K562 (cell line): ENCODE measurements around the gene DNAJB6. TPM values are rescaled to one million over a fixed set of nuclear protein-coding genes. Genes with fewer than 3 reads are reported as not detected.

Experiments
- RBFOX2 ChIP-seq: fragments of 200-400 bp; formaldehyde crosslinking; IDR thresholded peaks from 2 replicates; pipeline ENCODE4 v1.6.1; 2017; ENCODE audit warnings: low read depth, mild to moderate bottlenecking, low read length, moderate library complexity
- SMARCA5 ChIP-seq: fragments of 450-650 bp; IDR thresholded peaks from 2 replicates; pipeline ENCODE4 v1.6.1; 2016
- U2AF2 ChIP-seq: fragments of 200-400 bp; formaldehyde crosslinking; optimal IDR thresholded peaks from 2 replicates; pipeline ENCODE3; 2017; ENCODE audit warnings: low read depth, mild to moderate bottlenecking, low read length
- polyA plus RNA-seq, 8 experiments: library from polyadenylated mRNA; depleted of rRNA in 4 of 8; stranded (reverse) in 5 of 8; unstranded in 3 of 8; fragments of >200 nt; fragmentation: Nextera tagmentation in 2 of 8; fragmentation: Illumina TruSeq in 1 of 8; extraction: Ambion mirVana in 2 of 8; extraction: Trizol in 1 of 8; gene quantifications; 2 replicates each; pipeline versions ENCODE4 v1.2.1 to v1.2.3, GENCODE V29; 2011 to 2014; ENCODE audit warnings: inconsistent platforms in 1 of 8, missing spikeins in 1 of 8
- total RNA-seq, 7 experiments: library from RNA; depleted of rRNA in 6 of 7; stranded (reverse); fragments of >200 nt in 6 of 7; fragmentation: Illumina TruSeq in 2 of 7; extraction: Trizol in 2 of 7; gene quantifications; 2 replicates each; pipeline versions ENCODE4 v1.2.1 to v1.2.3, GENCODE V29; 2011 to 2021; ENCODE audit warnings: low replicate concordance in 1 of 7
- TF ChIP-seq, protein P1 (sequence below): fragments of 450-650 bp; IDR thresholded peaks from 2 replicates; pipeline ENCODE4 v1.6.1; 2016; ENCODE audit warnings: low read depth

Gene DNAJB6
- total and polyA plus RNA-seq, 9 of the 15 experiments (the other 6 are each of a cell fraction or from before 2014, with no cell fraction given): 84.5 to 158 (median 135) TPM

DNA sequence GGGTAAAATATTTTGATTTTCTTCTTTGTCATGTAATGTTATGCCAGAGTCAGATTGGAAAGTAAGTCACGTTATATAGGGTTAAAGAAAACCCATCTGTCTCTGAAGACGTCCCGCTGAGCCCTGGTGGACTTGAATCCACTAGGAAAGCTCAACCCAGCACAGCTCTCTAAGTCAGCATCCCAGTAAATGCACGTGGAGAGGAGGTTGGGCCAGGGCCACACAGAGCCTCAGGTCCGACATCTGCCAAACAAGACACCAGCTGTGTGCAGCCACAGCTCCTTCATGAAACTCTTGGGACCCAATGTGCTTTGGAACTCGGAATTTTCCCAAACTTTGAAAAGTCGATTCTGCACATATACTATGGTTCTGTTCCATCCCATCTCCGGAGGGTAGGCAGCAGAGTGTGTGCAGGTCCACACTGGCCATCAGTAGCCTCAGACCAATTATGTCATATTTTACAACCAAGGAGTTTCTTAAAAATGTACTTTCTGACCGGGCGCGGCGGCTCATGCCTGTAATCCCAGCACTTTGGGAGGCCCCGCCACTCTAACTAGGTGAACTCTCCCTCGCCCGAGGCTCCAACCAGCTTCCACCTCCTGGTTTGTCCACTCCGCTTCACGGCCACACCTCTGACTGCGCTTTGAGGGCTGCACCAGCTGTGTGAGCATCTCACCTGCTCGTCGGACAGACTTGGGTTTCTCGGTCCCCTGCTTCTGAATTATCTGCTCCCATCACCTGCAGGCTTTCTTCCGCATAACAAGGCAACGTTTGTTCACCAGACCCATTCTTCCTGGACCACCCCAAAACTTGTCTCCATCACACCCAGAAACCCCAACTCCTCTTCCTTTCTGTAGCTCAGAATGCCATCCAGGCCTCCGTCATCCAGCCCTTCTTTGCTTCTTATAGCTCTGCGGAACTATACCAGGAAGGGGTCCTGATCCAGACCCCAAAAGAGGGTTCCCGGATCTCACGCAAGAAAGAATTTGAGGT, 29.7 kb upstream of the DNAJB6 start (continued):
- TF ChIP-seq, protein P1, sequence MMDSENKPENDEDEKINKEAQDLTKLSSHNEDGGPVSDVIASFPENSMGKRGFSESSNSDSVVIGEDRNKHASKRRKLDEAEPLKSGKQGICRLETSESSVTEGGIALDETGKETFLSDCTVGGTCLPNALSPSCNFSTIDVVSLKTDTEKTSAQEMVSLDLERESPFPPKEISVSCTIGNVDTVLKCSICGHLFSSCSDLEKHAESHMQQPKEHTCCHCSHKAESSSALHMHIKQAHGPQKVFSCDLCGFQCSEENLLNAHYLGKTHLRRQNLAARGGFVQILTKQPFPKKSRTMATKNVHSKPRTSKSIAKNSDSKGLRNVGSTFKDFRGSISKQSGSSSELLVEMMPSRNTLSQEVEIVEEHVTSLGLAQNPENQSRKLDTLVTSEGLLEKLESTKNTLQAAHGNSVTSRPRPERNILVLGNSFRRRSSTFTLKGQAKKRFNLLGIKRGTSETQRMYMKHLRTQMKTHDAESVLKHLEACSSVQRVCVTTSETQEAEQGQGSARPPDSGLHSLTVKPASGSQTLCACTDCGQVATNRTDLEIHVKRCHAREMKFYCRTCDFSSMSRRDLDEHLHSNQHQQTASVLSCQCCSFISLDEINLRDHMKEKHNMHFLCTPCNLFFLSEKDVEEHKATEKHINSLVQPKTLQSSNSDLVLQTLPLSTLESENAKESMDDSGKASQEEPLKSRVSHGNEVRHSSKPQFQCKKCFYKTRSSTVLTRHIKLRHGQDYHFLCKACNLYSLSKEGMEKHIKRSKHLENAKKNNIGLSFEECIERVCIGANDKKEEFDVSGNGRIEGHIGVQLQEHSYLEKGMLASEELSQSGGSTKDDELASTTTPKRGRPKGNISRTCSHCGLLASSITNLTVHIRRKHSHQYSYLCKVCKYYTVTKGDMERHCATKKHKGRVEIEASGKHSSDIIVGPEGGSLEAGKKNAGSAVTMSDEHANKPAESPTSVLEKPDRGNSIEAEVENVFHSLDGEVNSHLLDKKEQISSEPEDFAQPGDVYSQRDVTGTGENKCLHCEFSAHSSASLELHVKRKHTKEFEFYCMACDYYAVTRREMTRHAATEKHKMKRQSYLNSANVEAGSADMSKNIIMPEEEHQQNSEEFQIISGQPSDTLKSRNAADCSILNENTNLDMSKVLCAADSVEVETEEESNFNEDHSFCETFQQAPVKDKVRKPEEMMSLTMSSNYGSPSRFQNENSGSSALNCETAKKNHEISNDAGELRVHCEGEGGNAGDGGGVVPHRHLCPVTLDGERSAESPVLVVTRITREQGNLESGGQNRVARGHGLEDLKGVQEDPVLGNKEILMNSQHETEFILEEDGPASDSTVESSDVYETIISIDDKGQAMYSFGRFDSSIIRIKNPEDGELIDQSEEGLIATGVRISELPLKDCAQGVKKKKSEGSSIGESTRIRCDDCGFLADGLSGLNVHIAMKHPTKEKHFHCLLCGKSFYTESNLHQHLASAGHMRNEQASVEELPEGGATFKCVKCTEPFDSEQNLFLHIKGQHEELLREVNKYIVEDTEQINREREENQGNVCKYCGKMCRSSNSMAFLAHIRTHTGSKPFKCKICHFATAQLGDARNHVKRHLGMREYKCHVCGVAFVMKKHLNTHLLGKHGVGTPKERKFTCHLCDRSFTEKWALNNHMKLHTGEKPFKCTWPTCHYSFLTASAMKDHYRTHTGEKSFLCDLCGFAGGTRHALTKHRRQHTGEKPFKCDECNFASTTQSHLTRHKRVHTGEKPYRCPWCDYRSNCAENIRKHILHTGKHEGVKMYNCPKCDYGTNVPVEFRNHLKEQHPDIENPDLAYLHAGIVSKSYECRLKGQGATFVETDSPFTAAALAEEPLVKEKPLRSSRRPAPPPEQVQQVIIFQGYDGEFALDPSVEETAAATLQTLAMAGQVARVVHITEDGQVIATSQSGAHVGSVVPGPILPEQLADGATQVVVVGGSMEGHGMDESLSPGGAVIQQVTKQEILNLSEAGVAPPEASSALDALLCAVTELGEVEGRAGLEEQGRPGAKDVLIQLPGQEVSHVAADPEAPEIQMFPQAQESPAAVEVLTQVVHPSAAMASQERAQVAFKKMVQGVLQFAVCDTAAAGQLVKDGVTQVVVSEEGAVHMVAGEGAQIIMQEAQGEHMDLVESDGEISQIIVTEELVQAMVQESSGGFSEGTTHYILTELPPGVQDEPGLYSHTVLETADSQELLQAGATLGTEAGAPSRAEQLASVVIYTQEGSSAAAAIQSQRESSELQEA: peak; percentile 56; the same call in 1 of the 2 replicates
- TF ChIP-seq SMARCA5 (peak; percentile 72; the same call in 1 of the 2 replicates), RBFOX2 (0 out of 2 replicates have a peak, but pooled peaks have one; percentile 22), U2AF2 (no peak)
